Peyer's patch (tissue), 4 donors: ENCODE measurements around the gene B3GNT3.

Experiments used
- CTCF ChIP-seq, 6 experiments: fragments of 450-650 bp in 4 of 6; fragments of 200-600 bp in 2 of 6; sonication (generic) in 1 of 6; IDR thresholded peaks; one replicate each; pipeline ENCODE4 v1.5.1; 2017 to 2019; ENCODE audit warnings: antibody characterized with exemption in 6 of 6, mild to moderate bottlenecking in 3 of 6, moderate library complexity in 1 of 6
- POLR2A ChIP-seq, 2 donors: fragments of 450-650 bp; IDR thresholded peaks; one replicate each; pipeline ENCODE4 v1.5.1; 2017; ENCODE audit warnings: antibody characterized with exemption in 2 of 2, mild to moderate bottlenecking in 2 of 2, moderate library complexity in 2 of 2

GRCh38 chr19:17780781-17781180 lies 14.2 kb upstream of the B3GNT3 start:
- TF ChIP-seq POLR2A (IDR thresholded peaks at IDR 0.05) (no peak), CTCF (IDR thresholded peaks at IDR 0.05) (no peak)
